OCI-LY1 (cell line): Measurements from ENCODE around the gene E2F1.
"Not testable (repeated sequence)": the region's sequence is repeated elsewhere in the genome, so short reads cannot be mapped to it uniquely, and the experiment has no call there.

Source experiments
- H2AFZ ChIP-seq: fragments of 200-600 bp; sonication (generic), shearing (Covaris generic); 2 replicates; pipeline ENCODE4 v1.6.0; 2014; ENCODE audit warnings: antibody characterized with exemption, mild to moderate bottlenecking, low read length
- H3F3A ChIP-seq: fragments of 200-600 bp; sonication (generic), shearing (Covaris generic); 2 replicates; pipeline ENCODE4 v1.6.0; 2014; ENCODE audit warnings: mild to moderate bottlenecking, antibody characterized with exemption, low read length, moderate library complexity; ENCODE audit not compliant: insufficient read depth
- H3K27ac ChIP-seq: fragments of 200-600 bp; sonication (generic); 2 replicates; pipeline ENCODE4 v1.5.1; 2014; ENCODE audit warnings: low read length, mixed run types, mild to moderate bottlenecking, low read depth; ENCODE audit not compliant: poor library complexity, severe bottlenecking
- H3K27me3 ChIP-seq: fragments of 200-600 bp; sonication (generic); 2 replicates; pipeline ENCODE4 v1.6.0; 2014; ENCODE audit warnings: antibody characterized with exemption, mild to moderate bottlenecking, low read length, moderate library complexity; ENCODE audit not compliant: insufficient read depth
- H3K36me3 ChIP-seq: fragments of 200-600 bp; sonication (generic); 2 replicates; pipeline ENCODE4 v1.6.1; 2014; ENCODE audit warnings: mild to moderate bottlenecking, antibody characterized with exemption, low read length, moderate library complexity, mixed read lengths; ENCODE audit not compliant: insufficient read depth
- H3K4me1 ChIP-seq: fragments of 200-600 bp; sonication (generic); 2 replicates; pipeline ENCODE4 v1.5.1; 2014; ENCODE audit warnings: mild to moderate bottlenecking, low read length, moderate library complexity; ENCODE audit not compliant: insufficient read depth, severe bottlenecking
- H3K4me2 ChIP-seq: fragments of 200-600 bp; sonication (generic), shearing (Covaris generic); 2 replicates; pipeline ENCODE4 v1.6.1; 2014; ENCODE audit warnings: low read length
- H3K4me3 ChIP-seq: fragments of 200-600 bp; sonication (generic); 2 replicates; pipeline ENCODE4 v1.5.1; 2014; ENCODE audit warnings: low read length, low read depth, mild to moderate bottlenecking, mixed read lengths; ENCODE audit not compliant: poor library complexity, severe bottlenecking
- H3K79me2 ChIP-seq: fragments of 200-600 bp; shearing (Covaris generic); 2 replicates; pipeline ENCODE4 v1.6.1; 2016; ENCODE audit warnings: mixed run types, low read length, mixed read lengths; ENCODE audit not compliant: insufficient read depth
- H3K9ac ChIP-seq: fragments of 200-600 bp; sonication (generic), shearing (Covaris generic); 2 replicates; pipeline ENCODE4 v1.6.1; 2014; ENCODE audit warnings: mild to moderate bottlenecking, low read length, mixed read lengths
- H3K9me2 ChIP-seq: fragments of 200-600 bp; sonication (generic), shearing (Covaris generic); 2 replicates; pipeline ENCODE4 v1.6.1; 2014; ENCODE audit warnings: low read depth, mild to moderate bottlenecking, low read length, mixed read lengths
- H3K9me3 ChIP-seq: fragments of 200-600 bp; shearing (Covaris generic); 2 replicates; pipeline ENCODE4 v1.6.1; 2014; ENCODE audit warnings: low read length, mixed read lengths
- H4K20me1 ChIP-seq: fragments of 200-600 bp; sonication (generic), shearing (Covaris generic); 2 replicates; pipeline ENCODE4 v1.6.0; 2016; ENCODE audit warnings: mild to moderate bottlenecking, low read length; ENCODE audit not compliant: insufficient read depth
- CTCF ChIP-seq: fragments of 200-600 bp; sonication (generic), shearing (Covaris generic); IDR thresholded peaks from 2 replicates; pipeline ENCODE4 v1.5.1; 2017; ENCODE audit warnings: mild to moderate bottlenecking, antibody characterized with exemption, low read length, moderate library complexity, mixed read lengths
- EZH2 ChIP-seq: fragments of 200-600 bp; sonication (generic), shearing (Covaris generic); IDR thresholded peaks from 2 replicates; pipeline ENCODE4 v1.8.0; 2017; ENCODE audit warnings: borderline replicate concordance, mixed run types, mild to moderate bottlenecking, antibody characterized with exemption, low read length, moderate library complexity, mixed read lengths

The E2F1 gene

GRCh38 chr20:33649201-33649681 is 36.9 kb downstream of the E2F1 start:
- peaks cover 16% of the 10 kb centered on the region for H3K36me3 ChIP-seq
- no peak for TF ChIP-seq EZH2
- no peak for TF ChIP-seq CTCF
- H2AFZ ChIP-seq = no peak overlapping the region
- H3K4me1 ChIP-seq = peaks cover 25% of the 10 kb centered on the region
- no peaks in the 10 kb centered on the region for H3K9me3 ChIP-seq
- no peaks in the 10 kb centered on the region for H3K9me2 ChIP-seq
- H3K4me3 ChIP-seq = no peak overlapping the region
- H3K9ac ChIP-seq = no peak overlapping the region
- no peaks in the 10 kb centered on the region for H4K20me1 ChIP-seq
- H3K27ac ChIP-seq = no peak overlapping the region
- H3F3A ChIP-seq = no peaks in the 10 kb centered on the region
- H3K79me2 ChIP-seq = no peaks in the 10 kb centered on the region
- no peaks in the 10 kb centered on the region for H3K27me3 ChIP-seq
- H3K4me2 ChIP-seq = no peak overlapping the region

- Histone ChIP-seq H3K4me1 (peaks cover 17% of the 10 kb centered on the region), H3K9me2 (no peaks in the 10 kb centered on the region), H2AFZ (no peak overlapping the region), H3K4me2 (no peak overlapping the region), H3K9me3 (no peaks in the 10 kb centered on the region), H3K27ac (no peak overlapping the region), H3K9ac (no peak overlapping the region), H3K36me3 (peaks cover 20% of the 10 kb centered on the region), H3K27me3 (no peaks in the 10 kb centered on the region), H4K20me1 (no peaks in the 10 kb centered on the region), H3F3A (no peaks in the 10 kb centered on the region), H3K4me3 (no peak overlapping the region), H3K79me2 (no peaks in the 10 kb centered on the region)
- TF ChIP-seq CTCF (no peak), EZH2 (no peak)
These were observed 37.7 kb downstream of the E2F1 start for GRCh38 chr20:33648396-33649004.

- no peaks in the 10 kb centered on the region for H3K9me2 ChIP-seq
- H3K36me3 ChIP-seq = peaks cover 24% of the 10 kb centered on the region
- H3F3A ChIP-seq = no peaks in the 10 kb centered on the region
- no peak overlapping the region for H2AFZ ChIP-seq
- H3K79me2 ChIP-seq = no peaks in the 10 kb centered on the region
- no peaks in the 10 kb centered on the region for H3K27me3 ChIP-seq
- H3K9ac ChIP-seq = no peak overlapping the region
- H4K20me1 ChIP-seq = no peaks in the 10 kb centered on the region
- no peak for TF ChIP-seq EZH2
- no peak for TF ChIP-seq CTCF
- H3K9me3 ChIP-seq = no peaks in the 10 kb centered on the region
- no peak overlapping the region for H3K27ac ChIP-seq
- no peak overlapping the region for H3K4me3 ChIP-seq
- peaks cover 10% of the 10 kb centered on the region for H3K4me1 ChIP-seq
- no peak overlapping the region for H3K4me2 ChIP-seq
These were observed 38.4 kb downstream of the E2F1 start for GRCh38 chr20:33647603-33648395.

GRCh38 chr20:33646959-33647602 is 39.1 kb downstream of the E2F1 start:
- H3K9ac ChIP-seq, H3K4me1 ChIP-seq, H3F3A ChIP-seq, H4K20me1 ChIP-seq, H3K27me3 ChIP-seq, H2AFZ ChIP-seq, H3K4me2 ChIP-seq, H3K79me2 ChIP-seq, H3K4me3 ChIP-seq, H3K27ac ChIP-seq, H3K9me3 ChIP-seq, H3K9me2 ChIP-seq: not testable (repeated sequence)
- peaks cover 27% of the 10 kb centered on the region for H3K36me3 ChIP-seq
